KMS-11 (cell line): Measurements from ENCODE around the gene PSMA8.

Experiments used
- H2AFZ ChIP-seq: fragments of 200-600 bp; sonication (generic); 2 replicates; pipeline ENCODE4 v1.6.1; 2016; ENCODE audit warnings: antibody characterized with exemption, mixed run types, low read depth
- H3K27ac ChIP-seq: fragments of 200-600 bp; sonication (generic); 2 replicates; pipeline ENCODE4 v1.6.1; 2016; ENCODE audit warnings: mild to moderate bottlenecking, mixed run types
- H3K27me3 ChIP-seq: fragments of 200-600 bp; sonication (generic); 2 replicates; pipeline ENCODE4 v1.6.1; 2017; ENCODE audit warnings: mild to moderate bottlenecking, low read depth, mixed run types, moderate library complexity; ENCODE audit not compliant: insufficient read depth
- H3K36me3 ChIP-seq: fragments of 200-600 bp; sonication (generic); 2 replicates; pipeline ENCODE4 v1.6.1; 2017; ENCODE audit warnings: mild to moderate bottlenecking, mixed run types; ENCODE audit not compliant: insufficient read depth
- H3K4me1 ChIP-seq: fragments of 200-600 bp; sonication (generic); 2 replicates; pipeline ENCODE4 v1.6.1; 2016; ENCODE audit warnings: mild to moderate bottlenecking, low read depth, mixed run types; ENCODE audit not compliant: poor library complexity, severe bottlenecking
- H3K4me2 ChIP-seq: fragments of 200-600 bp; sonication (generic); 2 replicates; pipeline ENCODE4 v1.7.0; 2016; ENCODE audit warnings: mild to moderate bottlenecking, mixed run types
- H3K4me3 ChIP-seq: fragments of 200-600 bp; sonication (generic); IDR thresholded peaks from 2 replicates; pipeline ENCODE4 v1.6.1; 2017; ENCODE audit warnings: low read depth, low read length, mixed read lengths; ENCODE audit not compliant: insufficient read depth
- H3K79me2 ChIP-seq: fragments of 200-600 bp; sonication (generic); 2 replicates; pipeline ENCODE4 v1.6.1; 2016; ENCODE audit warnings: low read depth, mixed run types; ENCODE audit not compliant: insufficient read depth
- H3K9ac ChIP-seq: fragments of 200-600 bp; sonication (generic); 2 replicates; pipeline ENCODE4 v1.6.1; 2016; ENCODE audit warnings: mild to moderate bottlenecking, mixed run types
- H4K20me1 ChIP-seq: fragments of 200-600 bp; sonication (generic); 2 replicates; pipeline ENCODE4 v1.6.1; 2016; ENCODE audit warnings: mild to moderate bottlenecking, mixed run types; ENCODE audit not compliant: insufficient read depth
- CTCF ChIP-seq: fragments of 200-600 bp; sonication (generic); conservative IDR thresholded peaks from 2 replicates; pipeline ENCODE4 v1.6.1; 2017; ENCODE audit warnings: low read depth, mild to moderate bottlenecking, antibody characterized with exemption, low read length, moderate library complexity, mixed read lengths

The PSMA8 gene

GRCh38 chr18:26133652-26134051 lies at the start of gene PSMA8:
Gene PSMA8, plus strand, starts transcription at chr18:26133869. Its CDS starts 97 bp downstream, at chr18:26133966.
- peak within 1 kb of the TSS; percentile 47 for H2AFZ ChIP-seq
- H3K27me3 ChIP-seq: no peaks in the 10 kb centered on the region
- TF ChIP-seq CTCF: no peak
- H3K27ac ChIP-seq: peak within 1 kb of the TSS; percentile 72
- no peaks in the 10 kb centered on the region for H3K79me2 ChIP-seq
- peaks cover 38% of the 10 kb centered on the region for H3K4me1 ChIP-seq
- no peak within 1 kb of the TSS for H3K4me3 ChIP-seq
- no peaks in the 10 kb centered on the region for H4K20me1 ChIP-seq
- H3K9ac ChIP-seq: peak within 1 kb of the TSS; percentile 76
- peak within 1 kb of the TSS; percentile 34; the same call in 1 of the 2 replicates for H3K4me2 ChIP-seq
- no peaks in the 10 kb centered on the region for H3K36me3 ChIP-seq

DNA sequence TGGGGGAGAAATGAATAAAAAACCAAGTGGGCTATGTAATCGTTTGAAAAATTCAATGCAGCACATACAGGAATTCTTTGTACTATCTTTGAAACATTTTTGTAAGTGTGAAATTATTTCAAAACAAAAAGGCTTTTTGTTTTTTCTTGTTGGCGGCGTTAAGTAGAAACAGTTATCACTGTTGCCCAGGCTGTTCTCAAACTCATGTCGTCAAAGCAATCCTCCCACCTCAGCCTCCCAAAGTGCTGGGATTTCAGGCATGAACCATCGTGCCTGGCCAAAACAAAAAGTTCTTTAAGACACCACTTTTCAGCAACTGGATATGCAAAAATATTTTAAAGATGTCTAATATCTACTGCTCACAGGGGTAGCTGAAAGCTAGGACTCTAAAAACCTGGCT lies 48.6 kb upstream of the PSMA8 start:
- Histone ChIP-seq H3K79me2 (peaks cover 61% of the 10 kb centered on the region), H3K27me3 (no peaks in the 10 kb centered on the region), H2AFZ (no peak overlapping the region), H3K4me3 (no peak overlapping the region), H4K20me1 (0 out of 2 replicates have a peak, but pooled peaks cover 5% of the 10 kb centered on the region), H3K27ac (no peak overlapping the region), H3K4me1 (peaks cover 30% of the 10 kb centered on the region), H3K9ac (no peak overlapping the region), H3K36me3 (peaks cover 3% of the 10 kb centered on the region), H3K4me2 (no peak overlapping the region)
- TF ChIP-seq CTCF: no peak

- H3K9ac ChIP-seq: no peak overlapping the region
- peaks cover 30% of the 10 kb centered on the region for H3K4me1 ChIP-seq
- peaks cover 57% of the 10 kb centered on the region for H3K79me2 ChIP-seq
- H3K4me2 ChIP-seq: peak overlapping the region; percentile 83; the same call in 1 of the 2 replicates
- H4K20me1 ChIP-seq: 0 out of 2 replicates have a peak, but pooled peaks cover 5% of the 10 kb centered on the region
- H3K27ac ChIP-seq: no peak overlapping the region
- TF ChIP-seq CTCF: no peak
- H3K36me3 ChIP-seq: peaks cover 3% of the 10 kb centered on the region
- H3K27me3 ChIP-seq: no peaks in the 10 kb centered on the region
- H2AFZ ChIP-seq: no peak overlapping the region
- no peak overlapping the region for H3K4me3 ChIP-seq
Observed at GRCh38 chr18:26086959-26087358, 46.7 kb upstream of the PSMA8 start.

- Histone ChIP-seq H3K4me2 (peak overlapping the region; percentile 83), H3K36me3 (peaks cover 3% of the 10 kb centered on the region), H3K27ac (peak overlapping the region; percentile 88; the same call in 1 of the 2 replicates), H3K79me2 (peaks cover 57% of the 10 kb centered on the region), H3K27me3 (no peaks in the 10 kb centered on the region), H3K4me1 (peaks cover 31% of the 10 kb centered on the region), H4K20me1 (0 out of 2 replicates have a peak, but pooled peaks cover 5% of the 10 kb centered on the region), H2AFZ (no peak overlapping the region), H3K9ac (peak overlapping the region; percentile 81; the same call in 1 of the 2 replicates), H3K4me3 (no peak overlapping the region)
- TF ChIP-seq CTCF: no peak
Observed at GRCh38 chr18:26088487-26088886, 45.2 kb upstream of the PSMA8 start.
